HepG2 (cell line): ENCODE results near the gene NAV3. TPM values are rescaled to one million over a fixed set of nuclear protein-coding genes. Genes with fewer than 3 reads are reported as not detected.

Experiments
- ATAC-seq: fragments of 200-7000 bp; cut with Tn5 transposase; 3 replicates; pipeline ENCODE4 v1.9.1; 2020; ENCODE audit warnings: mild to moderate bottlenecking, moderate library complexity
- BruUV-seq: library from RNA; stranded (reverse); fragments of 400-500 nt; replicated peaks from 2 replicates; lab custom pipeline; 2021; lab: Mats Ljungman, UMichigan
- CTCF ChIA-PET: fragments of 300-600 bp; formaldehyde crosslinking; extraction: SDS; loops from one replicate; lab custom pipeline; 2021; ENCODE audit warnings: low total read pairs, inconsistent platforms, low intra/inter-chr PET ratio; lab: Yijun Ruan, JAX
- POLR2A ChIA-PET: fragments of 350-600 bp; sonication (Branson Sonifier 250); formaldehyde crosslinking; loops from one replicate; lab custom pipeline; 2020; ENCODE audit warnings: antibody characterized with exemption, inconsistent platforms; lab: Yijun Ruan, JAX
- DNase-seq: peaks from one replicate; pipeline ENCODE4 v3.0.0-alpha.2; 2015; ENCODE audit warnings: low spot score
- FAIRE-seq: peaks from 3 replicates; lab custom pipeline; 2011; peaks lifted over from hg19 to GRCh38; lab: Jason Lieb, UNC
- H2AFZ ChIP-seq: one replicate; pipeline ENCODE4 v1.6.1; 2011; ENCODE audit warnings: low read length, inconsistent platforms
- H3K27ac ChIP-seq: fragments of 300-600 bp; 3 replicates; pipeline ENCODE4 v1.8.0; 2011; ENCODE audit warnings: mixed run types, mild to moderate bottlenecking, mixed read lengths, low read length, inconsistent platforms; ENCODE audit not compliant: insufficient read depth; ENCODE audit errors: extremely low read length
- H3K27me3 ChIP-seq, 2 experiments: fragments of 200-600 bp in 1 of 2; 2 replicates in 1 of 2; 3 replicates in 1 of 2; pipeline versions ENCODE4 v1.6.0 to v1.8.0; 2011; ENCODE audit warnings: low read length in 2 of 2, mild to moderate bottlenecking in 2 of 2, moderate library complexity in 2 of 2, inconsistent platforms in 1 of 2; ENCODE audit not compliant: insufficient read depth in 2 of 2, control insufficient read depth in 1 of 2
- H3K36me3 ChIP-seq, 2 experiments: fragments of 200-600 bp in 1 of 2; replicated peaks in 1 of 2; 2 replicates in 1 of 2; 3 replicates in 1 of 2; pipeline versions ENCODE4 v1.5.1 to v1.8.0; 2011; ENCODE audit warnings: low read length in 2 of 2, inconsistent platforms in 1 of 2; ENCODE audit not compliant: insufficient read depth in 2 of 2, control insufficient read depth in 1 of 2
- H3K4me1 ChIP-seq: 2 replicates; pipeline ENCODE4 v1.5.1; 2012; ENCODE audit warnings: low read length, inconsistent platforms; ENCODE audit not compliant: insufficient read depth
- H3K4me2 ChIP-seq: 2 replicates; pipeline ENCODE4 v1.6.0; 2011; ENCODE audit warnings: low read depth, low read length, inconsistent platforms
- H3K4me3 ChIP-seq, 3 experiments: fragments of 200-600 bp in 1 of 3; sonication (generic), shearing (Covaris generic) in 1 of 3; replicated peaks in 1 of 3; 2 replicates each; pipeline ENCODE4 v1.5.1; 2011 to 2016; ENCODE audit warnings: low read length in 3 of 3, inconsistent platforms in 2 of 3, low read depth in 2 of 3, mild to moderate bottlenecking in 2 of 3, control low read depth in 1 of 3, mixed read lengths in 1 of 3; ENCODE audit not compliant: insufficient read depth in 1 of 3
- H3K79me2 ChIP-seq: one replicate; pipeline ENCODE4 v1.6.1; 2011; ENCODE audit warnings: low read length, inconsistent platforms; ENCODE audit not compliant: insufficient read depth
- H3K9ac ChIP-seq: 2 replicates; pipeline ENCODE4 v1.6.0; 2011; ENCODE audit warnings: mild to moderate bottlenecking, low read depth, low read length, inconsistent platforms; ENCODE audit not compliant: insufficient read depth
- H3K9me3 ChIP-seq: 2 replicates; pipeline ENCODE4 v1.5.1; 2012; ENCODE audit warnings: mild to moderate bottlenecking, low read length
- H4K20me1 ChIP-seq: 2 replicates; pipeline ENCODE4 v1.6.0; 2011; ENCODE audit warnings: inconsistent platforms, mild to moderate bottlenecking, low read length, moderate library complexity; ENCODE audit not compliant: insufficient read depth
- FIP1L1 ChIP-seq: fragments of 200-400 bp; formaldehyde crosslinking; IDR thresholded peaks from 2 replicates; pipeline ENCODE4 v1.6.1; 2018; ENCODE audit warnings: low read depth, mild to moderate bottlenecking, low read length, moderate library complexity, borderline replicate concordance; ENCODE audit not compliant: insufficient read depth
- HNRNPLL ChIP-seq: fragments of 200-400 bp; formaldehyde crosslinking; IDR thresholded peaks from 2 replicates; pipeline ENCODE4 v1.6.1; 2017; ENCODE audit warnings: mild to moderate bottlenecking, low read depth, low read length; ENCODE audit not compliant: poor library complexity, severe bottlenecking
- HOXA5 ChIP-seq: sonication (generic); formaldehyde crosslinking; IDR thresholded peaks from 2 replicates; pipeline ENCODE4 v1.4.0; 2020; ENCODE audit warnings: missing genetic modification reagents
- IKZF1 ChIP-seq: fragments of 450-650 bp; IDR thresholded peaks from 2 replicates; pipeline ENCODE4 v1.7.1; 2016
- LCORL ChIP-seq, 2 experiments: fragments of 450-650 bp in 1 of 2; sonication (generic) in 1 of 2; formaldehyde crosslinking in 1 of 2; IDR thresholded peaks; 2 replicates each; pipeline versions ENCODE4 v1.5.0 to v1.6.1; 2017 to 2020; ENCODE audit warnings: antibody characterized with exemption in 1 of 2, missing genetic modification reagents in 1 of 2
- RXRA ChIP-seq: sonication (generic); formaldehyde crosslinking; IDR thresholded peaks from 2 replicates; pipeline ENCODE4 v1.5.1; 2020; ENCODE audit warnings: missing genetic modification reagents
- U2AF1 ChIP-seq: fragments of 200-400 bp; formaldehyde crosslinking; optimal IDR thresholded peaks from 2 replicates; pipeline ENCODE3; 2017; ENCODE audit warnings: mild to moderate bottlenecking, low read depth, low read length
- XRCC5 ChIP-seq: fragments of 200-400 bp; formaldehyde crosslinking; optimal IDR thresholded peaks from 2 replicates; pipeline ENCODE3; 2017; ENCODE audit warnings: mild to moderate bottlenecking, low read length
- ZBTB49 ChIP-seq: sonication (generic); formaldehyde crosslinking; IDR thresholded peaks from 2 replicates; pipeline ENCODE4 v1.4.0; 2020; ENCODE audit warnings: missing genetic modification reagents, borderline replicate concordance
- ZNF460 ChIP-seq: sonication (generic); formaldehyde crosslinking; IDR thresholded peaks from 2 replicates; pipeline ENCODE4 v1.5.1; 2020; ENCODE audit warnings: missing genetic modification reagents, mild to moderate bottlenecking, borderline replicate concordance
- ZNF749 ChIP-seq: sonication (generic); formaldehyde crosslinking; IDR thresholded peaks from 2 replicates; pipeline ENCODE4 v1.8.0; 2022; ENCODE audit warnings: mild to moderate bottlenecking, missing genetic modification reagents, moderate library complexity, borderline replicate concordance
- WGBS: methylation state at CpG from one replicate; pipeline ENCODE4 v1.1.6; 2017; ENCODE audit warnings: low lambda C conversion rate; 5-methylcytosine and 5-hydroxymethylcytosine counted together
- in situ Hi-C: cut with HindIII; loops from 2 replicates; pipeline ENCODE4 v1.10.0; 2017; ENCODE audit warnings: low pct_unique_long_range_greater_than_20kb; ENCODE audit not compliant: extremely low pct_ligation_motif_present
- intact Hi-C: fragments of 100-400 bp; cut with micrococcal nuclease; formaldehyde crosslinking; loops from one replicate; pipeline ENCODE4 v1.10.0; 2022; ENCODE audit not compliant: unreplicated experiment
- polyA plus RNA-seq, 8 experiments: library from polyadenylated mRNA; depleted of rRNA in 3 of 8; stranded (reverse) in 7 of 8; unstranded in 1 of 8; fragments of >200 nt; fragmentation: Illumina TruSeq in 4 of 8; extraction: Trizol in 4 of 8; gene quantifications; 2 replicates each; pipeline versions ENCODE4 v1.2.1 to v1.2.3, GENCODE V29; 2011 to 2016; ENCODE audit warnings: low read depth in 4 of 8, missing spikeins in 1 of 8, mixed read lengths in 1 of 8; ENCODE audit not compliant: insufficient read depth in 1 of 8
- total RNA-seq, 5 experiments: library from RNA; depleted of rRNA; stranded (reverse); fragments of >200 nt; fragmentation: Illumina TruSeq; extraction: Trizol; gene quantifications; 2 replicates each; pipeline ENCODE4 v1.2.3, GENCODE V29; 2016; ENCODE audit warnings: low read depth in 1 of 5

NAV3 gene
- total and polyA plus RNA-seq, 2 of the 13 experiments (the other 11 are each of a cell fraction or from before 2014, with no cell fraction given) = 0.01 to 0.18 TPM

- TF ChIP-seq FIP1L1 = no peak
- TF ChIP-seq HNRNPLL = no peak
- TF ChIP-seq RXRA (CRISPR knock-in tag) = no peak
- TF ChIP-seq U2AF1 = no peak
- TF ChIP-seq IKZF1 = no peak
- no peak for TF ChIP-seq LCORL (IDR thresholded peaks at IDR 0.05)
- TF ChIP-seq LCORL (CRISPR knock-in tag; IDR thresholded peaks at IDR 0.05) = no peak
Measured at GRCh38 chr12:77915071-77915600, 84.4 kb downstream of the NAV3 start (continued).

GRCh38 chr12:77916276-77916675 is 85.6 kb downstream of the NAV3 start:
- Histone ChIP-seq H2AFZ (no peak overlapping the region), H3K4me3 (no peak overlapping the region), H3K4me1 (no peaks in the 10 kb centered on the region), H3K27me3 (no peaks in the 10 kb centered on the region), H3K36me3 (no peaks in the 10 kb centered on the region), H3K9ac (no peak overlapping the region), H4K20me1 (no peaks in the 10 kb centered on the region)
- in situ Hi-C loops = no loop called here
- intact Hi-C loops = no loop called here
- no peak for FAIRE-seq
- DNase-seq = no peak
- WGBS = 0% methylated on average over 2 of the region's 2 CpGs
- ChIA-PET CTCF (no interaction called here), POLR2A (no interaction called here)
- ATAC-seq = no peak
- BruUV-seq = no TSS peak
- no peak for TF ChIP-seq HOXA5 (CRISPR knock-in tag)
- no peak for TF ChIP-seq ZNF749 (CRISPR knock-in tag)
- no peak for TF ChIP-seq ZBTB49 (CRISPR knock-in tag)
- TF ChIP-seq ZNF460 (CRISPR knock-in tag) = no peak
- TF ChIP-seq XRCC5 = no peak
- TF ChIP-seq, all 625 proteins: peak for 0
- Histone ChIP-seq H3K4me2 (no peak overlapping the region), H3K27ac (no peak overlapping the region), H3K9me3 (no peaks in the 10 kb centered on the region), H3K79me2 (no peaks in the 10 kb centered on the region)
